ENCODE results near the gene GCNT2.
"Not testable (repeated sequence)": the region's sequence is repeated elsewhere in the genome, so short reads cannot be mapped to it uniquely, and the experiment has no call there.

GRCh38 chr6:10486944-10487588, 34.1 kb upstream of the GCNT2 start:
- TF ChIP-seq, protein P1, sequence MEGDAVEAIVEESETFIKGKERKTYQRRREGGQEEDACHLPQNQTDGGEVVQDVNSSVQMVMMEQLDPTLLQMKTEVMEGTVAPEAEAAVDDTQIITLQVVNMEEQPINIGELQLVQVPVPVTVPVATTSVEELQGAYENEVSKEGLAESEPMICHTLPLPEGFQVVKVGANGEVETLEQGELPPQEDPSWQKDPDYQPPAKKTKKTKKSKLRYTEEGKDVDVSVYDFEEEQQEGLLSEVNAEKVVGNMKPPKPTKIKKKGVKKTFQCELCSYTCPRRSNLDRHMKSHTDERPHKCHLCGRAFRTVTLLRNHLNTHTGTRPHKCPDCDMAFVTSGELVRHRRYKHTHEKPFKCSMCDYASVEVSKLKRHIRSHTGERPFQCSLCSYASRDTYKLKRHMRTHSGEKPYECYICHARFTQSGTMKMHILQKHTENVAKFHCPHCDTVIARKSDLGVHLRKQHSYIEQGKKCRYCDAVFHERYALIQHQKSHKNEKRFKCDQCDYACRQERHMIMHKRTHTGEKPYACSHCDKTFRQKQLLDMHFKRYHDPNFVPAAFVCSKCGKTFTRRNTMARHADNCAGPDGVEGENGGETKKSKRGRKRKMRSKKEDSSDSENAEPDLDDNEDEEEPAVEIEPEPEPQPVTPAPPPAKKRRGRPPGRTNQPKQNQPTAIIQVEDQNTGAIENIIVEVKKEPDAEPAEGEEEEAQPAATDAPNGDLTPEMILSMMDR (IDR thresholded peaks at IDR 0.05) = not testable (repeated sequence)
- TF ChIP-seq POLR2A (IDR thresholded peaks at IDR 0.05) = not testable (repeated sequence)

All from Peyer's patch (tissue), 4 donors.